ENCODE results near the gene PDCD10. TPM values are rescaled to one million over a fixed set of nuclear protein-coding genes. Genes with fewer than 3 reads are reported as not detected.
A peak's percentile ranks its signal among the peaks of the same experiment; 100 is the strongest.

The PDCD10 gene
- total and polyA plus RNA-seq, 2 donors (not counting 3 experiments of a cell fraction or from before 2014, with no cell fraction given) = 21.3 to 47.8 TPM

DNA sequence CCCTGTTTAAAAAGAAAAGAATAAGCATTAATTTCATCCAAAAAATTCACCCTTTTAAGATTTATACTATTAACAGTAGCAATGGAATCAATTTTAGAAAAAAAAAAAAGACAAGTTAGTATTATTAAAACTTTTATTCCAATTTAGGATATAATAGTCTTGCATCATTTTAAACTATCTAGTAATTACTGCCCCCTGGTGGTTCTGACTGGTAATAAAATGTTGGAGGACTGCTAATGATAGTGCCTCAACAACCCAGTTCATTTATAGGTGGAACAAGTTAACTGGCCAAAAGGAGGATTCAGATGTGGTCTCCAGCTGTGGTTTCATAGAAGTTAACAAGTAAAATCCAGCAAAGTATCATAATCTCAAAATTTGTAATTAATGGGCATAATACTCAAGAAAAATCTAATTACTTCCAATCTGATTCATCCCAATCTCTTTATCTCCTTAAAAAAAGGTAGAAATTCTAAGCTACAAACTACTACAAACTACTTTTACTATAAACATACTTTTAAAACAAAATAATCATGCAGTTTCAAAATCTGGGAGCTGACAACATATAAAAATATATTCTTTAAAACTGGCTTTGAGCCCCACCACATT lies 50.2 kb downstream of the PDCD10 start:
- H3K27me3 ChIP-seq (ENCODE audit: control insufficient read depth in 2 of 2, insufficient read depth in 2 of 2, low read length in 2 of 2) = no peaks in the 10 kb centered on the region
- peak; percentile 48 for FAIRE-seq
- CTCF ChIA-PET = interaction anchor here (0.7 to 3.4 kb wide), 21 partner anchors 9 to 481 kb away, joined by 3 to 96 read pairs (median 6); partner anchors contain the start of genes SERPINI1 and ZBBX
- no peak overlapping the region for H3K4me3 ChIP-seq (replicated peaks in 1 of 3; ENCODE audit: insufficient read depth in 1 of 3, low read depth in 1 of 3, low read length in 3 of 3)
- POLR2A ChIA-PET = no interaction called here
- dilution Hi-C loops (cut with MboI; ENCODE audit: extremely low pct_ligation_motif_present, low sequenced_read_pairs) (no loop called here), intact Hi-C loops (cut with micrococcal nuclease) (loop anchor here (1.0 to 10.0 kb wide), 3 partner anchors 277 to 1670 kb away; partner anchors contain the start of gene ZBBX)
- H3K79me2 ChIP-seq (ENCODE audit: control insufficient read depth, insufficient read depth, low read length) = no peaks in the 10 kb centered on the region
- no peaks in the 10 kb centered on the region for H4K20me1 ChIP-seq (replicated peaks; ENCODE audit: control insufficient read depth, extremely low read depth, insufficient read depth, low read length)
- no peak overlapping the region for H2AFZ ChIP-seq (ENCODE audit: low read depth, low read length)
- no peaks in the 10 kb centered on the region for H3K4me1 ChIP-seq (ENCODE audit: control insufficient read depth, extremely low read depth, insufficient read depth, low read length)
- no peaks in the 10 kb centered on the region for H3K9me1 ChIP-seq (replicated peaks; ENCODE audit: control insufficient read depth, extremely low read depth, insufficient read depth, low read length)
- H3K4me2 ChIP-seq (ENCODE audit: insufficient read depth, low read length) = no peak overlapping the region
- no peaks in the 10 kb centered on the region for H3K9me3 ChIP-seq (replicated peaks; ENCODE audit: control insufficient read depth, insufficient read depth, low read length)
- no peak overlapping the region for H3K9ac ChIP-seq (replicated peaks; ENCODE audit: extremely low read depth, insufficient read depth, low read length)
- H3K36me3 ChIP-seq (ENCODE audit: control insufficient read depth in 2 of 2, extremely low read depth in 1 of 2, insufficient read depth in 2 of 2, low read length in 2 of 2) = peaks cover 0 to 11% of the 10 kb centered on the region in 2 experiments
- DNase-seq (ENCODE audit: low read depth, low spot score) = peak; percentile 74
- BruUV-seq (replicated peaks) = no TSS peak
- TF ChIP-seq MYC (IDR thresholded peaks at IDR 0.05; ENCODE audit: low read depth, low read length) = no peak
- TF ChIP-seq, protein P1, sequence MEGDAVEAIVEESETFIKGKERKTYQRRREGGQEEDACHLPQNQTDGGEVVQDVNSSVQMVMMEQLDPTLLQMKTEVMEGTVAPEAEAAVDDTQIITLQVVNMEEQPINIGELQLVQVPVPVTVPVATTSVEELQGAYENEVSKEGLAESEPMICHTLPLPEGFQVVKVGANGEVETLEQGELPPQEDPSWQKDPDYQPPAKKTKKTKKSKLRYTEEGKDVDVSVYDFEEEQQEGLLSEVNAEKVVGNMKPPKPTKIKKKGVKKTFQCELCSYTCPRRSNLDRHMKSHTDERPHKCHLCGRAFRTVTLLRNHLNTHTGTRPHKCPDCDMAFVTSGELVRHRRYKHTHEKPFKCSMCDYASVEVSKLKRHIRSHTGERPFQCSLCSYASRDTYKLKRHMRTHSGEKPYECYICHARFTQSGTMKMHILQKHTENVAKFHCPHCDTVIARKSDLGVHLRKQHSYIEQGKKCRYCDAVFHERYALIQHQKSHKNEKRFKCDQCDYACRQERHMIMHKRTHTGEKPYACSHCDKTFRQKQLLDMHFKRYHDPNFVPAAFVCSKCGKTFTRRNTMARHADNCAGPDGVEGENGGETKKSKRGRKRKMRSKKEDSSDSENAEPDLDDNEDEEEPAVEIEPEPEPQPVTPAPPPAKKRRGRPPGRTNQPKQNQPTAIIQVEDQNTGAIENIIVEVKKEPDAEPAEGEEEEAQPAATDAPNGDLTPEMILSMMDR (IDR thresholded peaks at IDR 0.05; ENCODE audit: extremely low read depth in 1 of 2, insufficient read depth in 1 of 2, low read depth in 1 of 2, low read length in 2 of 2) = peak; percentile 29 to 35
- H3K27ac ChIP-seq (ENCODE audit: insufficient read depth, low read depth, low read length) = no peak overlapping the region

DNA sequence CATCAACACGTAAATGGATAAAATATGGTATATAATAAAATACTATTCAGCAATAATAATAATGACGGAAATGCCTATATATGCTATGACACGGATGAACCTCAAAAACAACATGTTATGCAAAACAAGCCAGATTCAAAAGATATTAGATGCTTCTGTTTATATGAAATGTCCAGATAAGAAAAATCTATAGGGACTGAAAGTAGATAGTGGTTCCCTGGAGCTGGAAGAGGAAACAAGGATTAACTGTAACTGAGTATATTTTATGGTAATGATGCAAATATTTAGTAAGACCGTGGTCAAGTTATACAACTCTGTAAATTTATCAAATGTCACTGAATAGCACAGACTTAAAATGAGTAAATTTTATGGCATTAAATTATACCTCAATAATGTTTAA lies 55.2 kb downstream of the PDCD10 start:
- POLR2A ChIA-PET = no interaction called here
- Histone ChIP-seq H3K79me2 (ENCODE audit: control insufficient read depth, insufficient read depth, low read length) (no peaks in the 10 kb centered on the region), H4K20me1 (replicated peaks; ENCODE audit: control insufficient read depth, extremely low read depth, insufficient read depth, low read length) (no peaks in the 10 kb centered on the region), H3K27ac (ENCODE audit: insufficient read depth, low read depth, low read length) (no peak overlapping the region), H3K4me2 (ENCODE audit: insufficient read depth, low read length) (no peak overlapping the region), H3K27me3 (ENCODE audit: control insufficient read depth in 2 of 2, insufficient read depth in 2 of 2, low read length in 2 of 2) (no peaks in the 10 kb centered on the region), H3K36me3 (ENCODE audit: control insufficient read depth in 2 of 2, extremely low read depth in 1 of 2, insufficient read depth in 2 of 2, low read length in 2 of 2) (peaks cover 0 to 3% of the 10 kb centered on the region in 2 experiments), H3K9ac (replicated peaks; ENCODE audit: extremely low read depth, insufficient read depth, low read length) (no peak overlapping the region), H2AFZ (ENCODE audit: low read depth, low read length) (no peak overlapping the region), H3K9me3 (replicated peaks; ENCODE audit: control insufficient read depth, insufficient read depth, low read length) (no peaks in the 10 kb centered on the region), H3K9me1 (replicated peaks; ENCODE audit: control insufficient read depth, extremely low read depth, insufficient read depth, low read length) (no peaks in the 10 kb centered on the region), H3K4me3 (replicated peaks in 1 of 3; ENCODE audit: insufficient read depth in 1 of 3, low read depth in 1 of 3, low read length in 3 of 3) (no peak overlapping the region), H3K4me1 (ENCODE audit: control insufficient read depth, extremely low read depth, insufficient read depth, low read length) (no peaks in the 10 kb centered on the region)
- DNase-seq (ENCODE audit: low read depth, low spot score) (no peak), FAIRE-seq (no peak)
- CTCF ChIA-PET = no interaction called here
- dilution Hi-C loops (cut with MboI; ENCODE audit: extremely low pct_ligation_motif_present, low sequenced_read_pairs) (no loop called here), intact Hi-C loops (cut with micrococcal nuclease) (no loop called here)
- TF ChIP-seq JUN (IDR thresholded peaks at IDR 0.05; ENCODE audit: borderline replicate concordance, insufficient read depth, insufficient read length, low read depth) (no peak), GATA2 (IDR thresholded peaks at IDR 0.05; ENCODE audit: insufficient read depth, insufficient read length, low read depth, low read length) (no peak), FOS (IDR thresholded peaks at IDR 0.05; ENCODE audit: borderline replicate concordance, insufficient read depth, low read length) (no peak), MYC (IDR thresholded peaks at IDR 0.05; ENCODE audit: low read depth, low read length) (no peak), EZH2 (IDR thresholded peaks at IDR 0.05; ENCODE audit: borderline replicate concordance, low read depth, low read length, severe bottlenecking) (no peak), POLR2A (IDR thresholded peaks at IDR 0.05; ENCODE audit: low read depth, low read length) (no peak), POLR2AphosphoS5 (IDR thresholded peaks at IDR 0.05; ENCODE audit: insufficient read depth, low read depth, low read length) (no peak)
- TF ChIP-seq, protein P1 (IDR thresholded peaks at IDR 0.05; ENCODE audit: extremely low read depth in 1 of 2, insufficient read depth in 1 of 2, low read depth in 1 of 2, low read length in 2 of 2) = no peak
- TF ChIP-seq, protein P2, sequence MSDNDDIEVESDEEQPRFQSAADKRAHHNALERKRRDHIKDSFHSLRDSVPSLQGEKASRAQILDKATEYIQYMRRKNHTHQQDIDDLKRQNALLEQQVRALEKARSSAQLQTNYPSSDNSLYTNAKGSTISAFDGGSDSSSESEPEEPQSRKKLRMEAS (IDR thresholded peaks at IDR 0.05; ENCODE audit: insufficient read depth, insufficient read length) = no peak
- no TSS peak for BruUV-seq (replicated peaks)

Measured in endothelial cell of umbilical vein (primary cell).